ENCODE measurements around the gene ASAP2. TPM values are rescaled to one million over a fixed set of nuclear protein-coding genes. Genes with fewer than 3 reads are reported as not detected.

The ASAP2 gene
- total RNA-seq, 1 donor from 2014 or later = 10.0 TPM

- Histone ChIP-seq H3K36me3 (peaks cover 42% of the 10 kb centered on the region), H3K4me1 (peaks cover 47% of the 10 kb centered on the region), H3K4me3 (no peak overlapping the region), H3K9me3 (replicated peaks) (no peaks in the 10 kb centered on the region), H3K27ac (replicated peaks) (peak overlapping the region; percentile 84), H3K27me3 (ENCODE audit: low read depth) (no peaks in the 10 kb centered on the region)
- intact Hi-C loops (cut with micrococcal nuclease) = no loop called here
- DNase-seq = no peak
- no peak for TF ChIP-seq CTCF (IDR thresholded peaks at IDR 0.05; ENCODE audit: borderline replicate concordance)
These were observed 172.8 kb downstream of the ASAP2 start for GRCh38 chr2:9379391-9379755.

GRCh38 chr2:9380702-9381628, 174.4 kb downstream of the ASAP2 start:
- peak overlapping the region; percentile 57 for H3K27ac ChIP-seq (replicated peaks)
- peaks cover 50% of the 10 kb centered on the region for H3K36me3 ChIP-seq
- no peaks in the 10 kb centered on the region for H3K27me3 ChIP-seq (ENCODE audit: low read depth)
- no peaks in the 10 kb centered on the region for H3K9me3 ChIP-seq (replicated peaks)
- no peak overlapping the region for H3K4me3 ChIP-seq
- H3K4me1 ChIP-seq = peaks cover 54% of the 10 kb centered on the region
- intact Hi-C loops (cut with micrococcal nuclease) = no loop called here
- DNase-seq = no peak
- no peak for TF ChIP-seq CTCF (IDR thresholded peaks at IDR 0.05; ENCODE audit: borderline replicate concordance)

- no peaks in the 10 kb centered on the region for H3K9me3 ChIP-seq (replicated peaks)
- intact Hi-C loops (cut with micrococcal nuclease) = no loop called here
- no peaks in the 10 kb centered on the region for H3K27me3 ChIP-seq (ENCODE audit: low read depth)
- no peak overlapping the region for H3K4me3 ChIP-seq
- no peak overlapping the region for H3K27ac ChIP-seq (replicated peaks)
- peaks cover 49% of the 10 kb centered on the region for H3K4me1 ChIP-seq
- no peak for DNase-seq
- no peak for TF ChIP-seq CTCF (IDR thresholded peaks at IDR 0.05; ENCODE audit: borderline replicate concordance)
- H3K36me3 ChIP-seq = peaks cover 48% of the 10 kb centered on the region
These were observed 176.1 kb downstream of the ASAP2 start for GRCh38 chr2:9382604-9383235.

- intact Hi-C loops (cut with micrococcal nuclease) = no loop called here
- Histone ChIP-seq H3K36me3 (peaks cover 66% of the 10 kb centered on the region), H3K4me1 (peaks cover 32% of the 10 kb centered on the region), H3K27me3 (ENCODE audit: low read depth) (no peaks in the 10 kb centered on the region), H3K4me3 (no peak overlapping the region), H3K27ac (replicated peaks) (no peak overlapping the region), H3K9me3 (replicated peaks) (no peaks in the 10 kb centered on the region)
- DNase-seq = no peak
- no peak for TF ChIP-seq CTCF (IDR thresholded peaks at IDR 0.05; ENCODE audit: borderline replicate concordance)
These were observed 177.9 kb downstream of the ASAP2 start for GRCh38 chr2:9384521-9384920.

- DNase-seq = no peak
- H3K27ac ChIP-seq (replicated peaks) = peak overlapping the region; percentile 41
- H3K4me1 ChIP-seq = peaks cover 23% of the 10 kb centered on the region
- intact Hi-C loops (cut with micrococcal nuclease) = no loop called here
- H3K9me3 ChIP-seq (replicated peaks) = no peaks in the 10 kb centered on the region
- H3K4me3 ChIP-seq = no peak overlapping the region
- no peaks in the 10 kb centered on the region for H3K27me3 ChIP-seq (ENCODE audit: low read depth)
- TF ChIP-seq CTCF (IDR thresholded peaks at IDR 0.05; ENCODE audit: borderline replicate concordance) = no peak
- peaks cover 72% of the 10 kb centered on the region for H3K36me3 ChIP-seq
These were observed 179.2 kb downstream of the ASAP2 start for GRCh38 chr2:9385841-9386240.
